Esophagus squamous epithelium (tissue), 5 donors: Measurements from ENCODE around the gene OCA2. TPM values are rescaled to one million over a fixed set of nuclear protein-coding genes. Genes with fewer than 3 reads are reported as not detected.

Experiments used
- DNase-seq: peaks from one replicate; lab custom pipeline; 2025; lab: John Stamatoyannopoulos, UW
- H3K27ac ChIP-seq, 4 donors: fragments of 200-600 bp; sonication (generic); one replicate each; pipeline ENCODE4 v1.5.1; 2016 to 2019; ENCODE audit warnings: mild to moderate bottlenecking in 1 of 4
- H3K27me3 ChIP-seq, 4 donors: fragments of 200-600 bp; sonication (generic); 1 replicate in 3 of 4; 2 replicates in 1 of 4; pipeline versions ENCODE4 v1.5.1 to v1.6.0; 2017 to 2021; ENCODE audit warnings: antibody characterized with exemption in 1 of 4
- H3K36me3 ChIP-seq, 3 donors: fragments of 200-600 bp; sonication (generic); one replicate each; pipeline ENCODE4 v1.5.1; 2016 to 2019
- H3K4me1 ChIP-seq, 3 donors: fragments of 200-600 bp; sonication (generic); one replicate each; pipeline ENCODE4 v1.5.1; 2017 to 2019
- H3K4me3 ChIP-seq, 4 donors: fragments of 200-600 bp; sonication (generic); 1 replicate in 3 of 4; 2 replicates in 1 of 4; pipeline ENCODE4 v1.5.1; 2016 to 2019; ENCODE audit warnings: mild to moderate bottlenecking in 2 of 4, moderate library complexity in 1 of 4
- H3K9me3 ChIP-seq, 3 donors: fragments of 200-600 bp; sonication (generic); one replicate each; pipeline ENCODE4 v1.5.1; 2016 to 2019
- POLR2A ChIP-seq, 4 donors: fragments of 450-650 bp; IDR thresholded peaks; one replicate each; pipeline ENCODE4 v1.6.1; 2017; ENCODE audit warnings: antibody characterized with exemption in 4 of 4, mild to moderate bottlenecking in 4 of 4, moderate library complexity in 3 of 4
- WGBS, 2 donors: methylation state at CpG; one replicate each; pipeline ENCODE4 v1.1.5; 2018; 5-methylcytosine and 5-hydroxymethylcytosine counted together
- intact Hi-C: fragments of 100-400 bp; cut with DNase I; formaldehyde crosslinking; loops from one replicate; pipeline ENCODE4 v1.15.0; 2022
- total RNA-seq, 4 donors: library from RNA; depleted of rRNA; stranded (reverse); fragments of >200 nt; gene quantifications; one replicate each; pipeline ENCODE4 v1.1.0, GENCODE V29; 2016
- TF ChIP-seq, protein P1 (sequence below), 6 experiments: fragments of 450-650 bp in 4 of 6; fragments of 200-600 bp in 2 of 6; sonication (generic) in 2 of 6; IDR thresholded peaks; one replicate each; pipeline ENCODE4 v1.5.1; 2016 to 2019; ENCODE audit warnings: antibody characterized with exemption in 6 of 6, mild to moderate bottlenecking in 4 of 6, moderate library complexity in 4 of 6
- donor health status: DM: yes; HTN: yes; CAD: no.

Gene OCA2
- total RNA-seq, 4 donors from 2014 or later, result 1.7 to 5.5 (median 4.6) TPM

DNA sequence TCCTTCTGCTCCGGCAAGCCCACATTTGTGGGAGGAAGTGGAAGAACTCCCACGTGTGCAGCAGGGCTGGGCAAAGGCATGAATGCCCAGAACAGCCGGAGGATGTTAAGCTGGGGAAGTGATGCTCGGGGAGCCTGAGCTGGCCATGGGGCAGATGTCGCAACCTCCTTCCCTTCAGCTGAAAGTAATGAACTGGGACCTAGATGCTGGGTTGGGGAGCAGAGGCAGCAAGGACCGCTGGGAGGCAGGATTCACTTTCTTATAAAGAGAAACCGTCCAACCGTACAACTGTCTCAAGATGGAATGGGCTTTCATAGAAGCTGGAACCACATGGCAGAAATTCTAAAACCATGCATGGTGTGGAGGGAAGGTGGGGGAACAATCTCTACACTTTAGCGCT, 290.9 kb downstream of the OCA2 start:
- 68 to 85% methylated on average over 7 to 8 of the region's 9 CpGs for WGBS, 2 donors
- TF ChIP-seq, protein P1, sequence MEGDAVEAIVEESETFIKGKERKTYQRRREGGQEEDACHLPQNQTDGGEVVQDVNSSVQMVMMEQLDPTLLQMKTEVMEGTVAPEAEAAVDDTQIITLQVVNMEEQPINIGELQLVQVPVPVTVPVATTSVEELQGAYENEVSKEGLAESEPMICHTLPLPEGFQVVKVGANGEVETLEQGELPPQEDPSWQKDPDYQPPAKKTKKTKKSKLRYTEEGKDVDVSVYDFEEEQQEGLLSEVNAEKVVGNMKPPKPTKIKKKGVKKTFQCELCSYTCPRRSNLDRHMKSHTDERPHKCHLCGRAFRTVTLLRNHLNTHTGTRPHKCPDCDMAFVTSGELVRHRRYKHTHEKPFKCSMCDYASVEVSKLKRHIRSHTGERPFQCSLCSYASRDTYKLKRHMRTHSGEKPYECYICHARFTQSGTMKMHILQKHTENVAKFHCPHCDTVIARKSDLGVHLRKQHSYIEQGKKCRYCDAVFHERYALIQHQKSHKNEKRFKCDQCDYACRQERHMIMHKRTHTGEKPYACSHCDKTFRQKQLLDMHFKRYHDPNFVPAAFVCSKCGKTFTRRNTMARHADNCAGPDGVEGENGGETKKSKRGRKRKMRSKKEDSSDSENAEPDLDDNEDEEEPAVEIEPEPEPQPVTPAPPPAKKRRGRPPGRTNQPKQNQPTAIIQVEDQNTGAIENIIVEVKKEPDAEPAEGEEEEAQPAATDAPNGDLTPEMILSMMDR (IDR thresholded peaks at IDR 0.05), result no peak
- no peak for TF ChIP-seq POLR2A (IDR thresholded peaks at IDR 0.05)
- intact Hi-C loops, result no loop called here
- no peak overlapping the region for H3K27ac ChIP-seq
- no peaks in the 10 kb centered on the region for H3K36me3 ChIP-seq
- no peak for DNase-seq
- no peaks in the 10 kb centered on the region for H3K27me3 ChIP-seq
- no peaks in the 10 kb centered on the region for H3K4me1 ChIP-seq
- H3K4me3 ChIP-seq, result no peak overlapping the region
- peaks cover 0 to 9% (median 0%) of the 10 kb centered on the region in 3 donors for H3K9me3 ChIP-seq

GRCh38 chr15:27807335-27807734, 291.8 kb downstream of the OCA2 start:
- 89% methylated on average over 7 of the region's 7 CpGs for WGBS, 2 donors
- no peak overlapping the region for H3K27ac ChIP-seq
- H3K9me3 ChIP-seq, result peaks cover 0 to 9% (median 0%) of the 10 kb centered on the region in 3 donors
- TF ChIP-seq POLR2A (IDR thresholded peaks at IDR 0.05), result no peak
- TF ChIP-seq, protein P1 (IDR thresholded peaks at IDR 0.05), result no peak
- no peaks in the 10 kb centered on the region for H3K4me1 ChIP-seq
- no peaks in the 10 kb centered on the region for H3K27me3 ChIP-seq
- intact Hi-C loops, result no loop called here
- DNase-seq, result no peak
- H3K36me3 ChIP-seq, result no peaks in the 10 kb centered on the region
- H3K4me3 ChIP-seq, result no peak overlapping the region

- Histone ChIP-seq H3K9me3 (peaks cover 0 to 9% (median 0%) of the 10 kb centered on the region in 3 donors), H3K36me3 (no peaks in the 10 kb centered on the region), H3K27ac (no peak overlapping the region), H3K4me3 (no peak overlapping the region), H3K27me3 (no peaks in the 10 kb centered on the region), H3K4me1 (no peaks in the 10 kb centered on the region)
- TF ChIP-seq, protein P1 (IDR thresholded peaks at IDR 0.05), result no peak
- no peak for TF ChIP-seq POLR2A (IDR thresholded peaks at IDR 0.05)
- DNase-seq, result no peak
- intact Hi-C loops, result no loop called here
- WGBS, 2 donors, result 88 to 90% methylated on average over 19 to 20 of the region's 21 CpGs
These were observed 292.7 kb downstream of the OCA2 start for GRCh38 chr15:27806396-27806795.

DNA sequence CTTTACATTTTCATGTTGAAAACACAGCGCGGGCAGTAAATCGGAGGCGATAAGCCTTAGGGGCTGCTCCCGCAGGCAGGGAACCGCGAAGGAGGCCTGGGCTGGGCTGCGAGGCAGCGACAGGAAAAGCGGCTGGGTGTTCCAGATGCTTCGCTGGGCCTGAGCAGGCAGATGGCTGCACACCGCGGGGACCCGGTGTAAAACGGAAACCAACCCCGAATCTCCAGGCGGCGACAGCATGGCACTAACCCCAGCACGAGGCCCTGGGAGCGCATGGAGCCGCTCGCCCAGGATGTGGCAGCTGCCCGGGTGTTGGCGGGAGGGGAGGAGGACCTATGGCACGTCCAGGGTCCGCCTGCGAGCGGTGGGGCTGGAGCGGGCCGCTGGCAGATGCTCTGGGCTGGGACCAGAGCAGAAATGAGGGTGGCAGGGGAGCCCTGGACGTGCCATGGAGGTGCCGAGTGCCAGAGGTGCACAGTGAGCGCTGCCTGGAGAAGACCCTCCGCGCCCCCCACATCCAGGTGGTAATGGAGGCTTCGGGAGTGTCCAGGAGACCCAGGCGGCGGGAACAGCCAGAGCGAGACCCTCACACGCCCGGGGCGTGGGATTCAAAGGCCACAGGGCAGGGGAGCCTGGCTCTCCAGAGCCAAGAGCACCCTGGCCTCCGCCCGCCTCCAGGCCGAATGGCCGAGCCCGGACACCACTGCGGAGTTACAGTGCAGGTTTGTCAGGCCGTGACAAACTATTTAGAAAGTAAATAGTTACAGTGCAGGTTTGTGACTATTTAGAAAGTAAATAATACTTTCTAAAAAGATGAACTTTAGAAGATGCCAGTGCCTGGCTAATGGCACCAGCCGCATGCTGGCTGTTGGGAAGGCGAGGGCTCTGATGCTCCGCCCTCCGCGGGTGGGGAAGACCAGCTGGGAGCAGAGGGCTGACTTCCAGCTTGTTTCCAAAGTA, 293.6 kb downstream of the OCA2 start:
- Histone ChIP-seq H3K4me1 (no peaks in the 10 kb centered on the region), H3K27ac (no peak overlapping the region), H3K4me3 (no peak overlapping the region), H3K9me3 (peaks cover 0 to 9% (median 0%) of the 10 kb centered on the region in 3 donors), H3K36me3 (no peaks in the 10 kb centered on the region), H3K27me3 (no peaks in the 10 kb centered on the region)
- intact Hi-C loops, result no loop called here
- TF ChIP-seq POLR2A (IDR thresholded peaks at IDR 0.05), result no peak
- TF ChIP-seq, protein P1 (IDR thresholded peaks at IDR 0.05), result no peak
- DNase-seq, result no peak
- 90 to 92% methylated on average over 21 to 41 of the region's 54 CpGs for WGBS, 2 donors

- H3K9me3 ChIP-seq, result peaks cover 0 to 9% (median 0%) of the 10 kb centered on the region in 3 donors
- no peaks in the 10 kb centered on the region for H3K36me3 ChIP-seq
- intact Hi-C loops, result no loop called here
- H3K27ac ChIP-seq, result no peak overlapping the region
- no peak overlapping the region for H3K4me3 ChIP-seq
- WGBS, 2 donors, result 76 to 89% methylated on average over 8 to 16 of the region's 30 CpGs
- no peaks in the 10 kb centered on the region for H3K27me3 ChIP-seq
- no peak for DNase-seq
- H3K4me1 ChIP-seq, result no peaks in the 10 kb centered on the region
- TF ChIP-seq POLR2A (IDR thresholded peaks at IDR 0.05), result no peak
- TF ChIP-seq, protein P1 (IDR thresholded peaks at IDR 0.05), result no peak
These were observed 294.4 kb downstream of the OCA2 start for GRCh38 chr15:27804569-27805260.
